GM23248 (cell line): ENCODE data around the gene MC5R. TPM values are rescaled to one million over a fixed set of nuclear protein-coding genes. Genes with fewer than 3 reads are reported as not detected.

Source experiments
- DNase-seq: peaks from one replicate; pipeline ENCODE4 v3.0.0-alpha.2; 2015
- H2AFZ ChIP-seq: fragments of 200-600 bp; sonication (generic); 2 replicates; pipeline ENCODE4 v1.6.1; 2016; ENCODE audit warnings: antibody characterized with exemption
- H3F3A ChIP-seq: fragments of 200-600 bp; sonication (generic); 2 replicates; pipeline ENCODE4 v1.6.1; 2016; ENCODE audit warnings: mild to moderate bottlenecking, antibody characterized with exemption, mixed run types; ENCODE audit not compliant: insufficient read depth
- H3K27ac ChIP-seq: fragments of 200-600 bp; sonication (generic); 2 replicates; pipeline ENCODE4 v1.5.1; 2016; ENCODE audit warnings: mild to moderate bottlenecking
- H3K27me3 ChIP-seq: fragments of 200-600 bp; sonication (generic); replicated peaks from 2 replicates; pipeline ENCODE4 v1.6.1; 2016; ENCODE audit warnings: mild to moderate bottlenecking; ENCODE audit not compliant: insufficient read depth
- H3K36me3 ChIP-seq: fragments of 200-600 bp; sonication (generic); 2 replicates; pipeline ENCODE4 v1.6.1; 2016; ENCODE audit warnings: low read depth, mild to moderate bottlenecking
- H3K4me1 ChIP-seq: fragments of 200-600 bp; sonication (generic); 2 replicates; pipeline ENCODE4 v1.6.1; 2016; ENCODE audit warnings: mild to moderate bottlenecking; ENCODE audit not compliant: insufficient read depth
- H3K4me2 ChIP-seq: fragments of 200-600 bp; sonication (generic); one replicate; pipeline ENCODE4 v1.6.1; 2016; ENCODE audit warnings: mild to moderate bottlenecking; ENCODE audit not compliant: unreplicated experiment
- H3K4me3 ChIP-seq: fragments of 200-600 bp; sonication (generic); 2 replicates; pipeline ENCODE4 v1.5.1; 2016; ENCODE audit warnings: mild to moderate bottlenecking
- H3K79me2 ChIP-seq: fragments of 200-600 bp; sonication (generic); 2 replicates; pipeline ENCODE4 v1.6.1; 2016; ENCODE audit warnings: mild to moderate bottlenecking; ENCODE audit not compliant: insufficient read depth
- H3K9ac ChIP-seq: fragments of 200-600 bp; sonication (generic); 2 replicates; pipeline ENCODE4 v1.6.1; 2016; ENCODE audit warnings: mild to moderate bottlenecking
- H3K9me2 ChIP-seq: fragments of 200-600 bp; sonication (generic); 2 replicates; pipeline ENCODE4 v1.6.1; 2016; ENCODE audit warnings: mixed run types, mild to moderate bottlenecking, moderate library complexity; ENCODE audit not compliant: insufficient read depth
- H3K9me3 ChIP-seq: fragments of 200-600 bp; sonication (generic); one replicate; pipeline ENCODE4 v1.6.1; 2017; ENCODE audit warnings: low read depth
- H4K20me1 ChIP-seq: fragments of 200-600 bp; sonication (generic); 2 replicates; pipeline ENCODE4 v1.6.0; 2016; ENCODE audit not compliant: insufficient read depth
- EZH2 ChIP-seq: fragments of 200-600 bp; sonication (generic); IDR thresholded peaks from 2 replicates; pipeline ENCODE4 v1.6.1; 2018; ENCODE audit warnings: antibody characterized with exemption, mild to moderate bottlenecking; ENCODE audit not compliant: insufficient read depth, poor library complexity, severe bottlenecking
- EZH2phosphoT487 ChIP-seq: fragments of 200-600 bp; sonication (generic); IDR thresholded peaks from 2 replicates; pipeline ENCODE4 v1.6.1; 2018; ENCODE audit warnings: antibody characterized with exemption, moderate library complexity, mild to moderate bottlenecking, low read depth; ENCODE audit not compliant: insufficient read depth
- WGBS, 2 experiments: methylation state at CpG; one replicate each; pipeline ENCODE4 v1.1.6; 2015 to 2017; ENCODE audit warnings: low lambda C conversion rate in 2 of 2, low coverage in 1 of 2; ENCODE audit errors: missing lambda C conversion rate in 2 of 2; 5-methylcytosine and 5-hydroxymethylcytosine counted together
- in situ Hi-C: fragments of 300-500 bp; cut with MboI; formaldehyde crosslinking; loops from 2 replicates; pipeline ENCODE4 v1.15.0; 2020
- polyA plus RNA-seq: library from polyadenylated mRNA; unstranded; fragments of >200 nt; fragmentation: Nextera tagmentation; extraction: Ambion mirVana; gene quantifications from 2 replicates; pipeline ENCODE4 v1.2.1, GENCODE V29; 2016
- total RNA-seq: library from RNA; depleted of rRNA; stranded (reverse); fragments of >200 nt; shearing (Covaris generic); gene quantifications from 2 replicates; pipeline ENCODE4 v1.2.3, GENCODE V29; 2014

Gene MC5R
- total and polyA plus RNA-seq, 2 experiments from 2014 or later: not detected

DNA sequence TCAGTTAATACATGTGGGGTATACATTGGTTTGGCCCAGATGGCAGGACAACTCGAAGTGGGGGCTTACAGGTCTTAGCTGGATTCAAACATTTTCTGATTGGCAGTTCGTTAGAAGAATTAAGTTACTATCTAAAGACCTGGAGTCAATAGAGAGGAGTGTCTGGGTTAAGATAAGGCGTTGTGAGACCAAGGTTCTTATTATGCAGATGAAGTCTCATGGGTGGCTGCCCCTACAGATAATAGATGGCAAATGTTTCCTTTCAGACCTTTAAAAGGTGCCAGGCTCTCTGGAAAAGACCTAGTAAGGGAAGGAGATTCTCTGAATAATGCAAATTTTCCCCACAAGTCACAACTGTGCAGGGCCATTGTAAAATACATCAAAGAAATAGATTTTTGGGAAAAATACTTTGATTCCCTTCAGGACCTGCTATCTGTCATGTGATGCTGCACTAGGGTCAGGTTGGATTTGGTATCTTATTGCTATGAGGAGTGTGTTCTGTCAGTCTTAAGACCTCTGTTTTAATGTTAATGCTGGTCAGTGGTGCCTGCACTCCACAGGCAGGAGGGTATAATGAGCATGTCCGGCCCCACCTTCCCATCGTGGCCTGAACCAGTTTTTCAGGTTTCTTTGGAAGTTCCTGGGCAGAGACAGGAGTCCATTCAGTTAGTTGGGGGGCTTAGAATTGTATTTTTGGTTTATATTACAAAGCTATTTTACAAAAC, 14.3 kb upstream of the MC5R start:
- H3K4me3 ChIP-seq: no peak overlapping the region
- in situ Hi-C loops: no loop called here

DNA sequence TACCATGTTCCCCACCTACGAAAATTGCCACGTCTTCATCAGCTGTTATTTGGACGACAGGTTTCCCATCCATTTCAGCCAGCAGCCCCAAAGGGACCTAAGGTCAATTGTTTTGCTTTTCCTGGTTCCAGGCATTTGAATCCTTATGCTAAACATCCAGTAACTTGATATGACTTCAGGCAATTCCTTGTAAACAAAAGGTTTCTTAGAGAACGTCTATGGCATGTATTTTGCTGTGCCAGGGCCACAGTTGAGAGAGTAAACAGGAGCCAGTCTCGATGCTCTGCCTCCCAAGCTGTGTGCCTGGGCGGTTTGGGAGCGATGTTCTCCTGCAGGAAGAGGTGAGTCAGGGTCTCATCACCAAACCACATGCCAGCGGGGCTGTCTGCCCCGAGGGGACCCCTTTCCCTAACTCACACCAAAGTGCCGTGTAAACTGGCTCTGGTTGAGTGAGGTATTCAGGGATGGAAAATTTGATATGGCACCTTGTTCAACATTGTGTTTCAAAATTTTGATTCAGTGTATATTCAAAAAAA, 12.9 kb upstream of the MC5R start:
- H3K4me3 ChIP-seq: no peak overlapping the region
- H3F3A ChIP-seq: no peaks in the 10 kb centered on the region
- H3K9me3 ChIP-seq: no peaks in the 10 kb centered on the region
- no peak overlapping the region for H3K4me2 ChIP-seq
- WGBS, 2 experiments: 35 to 41% methylated on average over 10 of the region's 10 CpGs
- no peaks in the 10 kb centered on the region for H3K9me2 ChIP-seq
- no peak overlapping the region for H2AFZ ChIP-seq
- H3K36me3 ChIP-seq: no peaks in the 10 kb centered on the region
- no peaks in the 10 kb centered on the region; the same call in 1 of the 2 replicates for H3K27me3 ChIP-seq
- no peak overlapping the region for H3K27ac ChIP-seq
- no peak for DNase-seq
- no peaks in the 10 kb centered on the region for H3K4me1 ChIP-seq
- H4K20me1 ChIP-seq: no peaks in the 10 kb centered on the region
- TF ChIP-seq EZH2 (no peak), EZH2phosphoT487 (no peak)
- H3K9ac ChIP-seq: no peak overlapping the region
- in situ Hi-C loops: no loop called here
- H3K79me2 ChIP-seq: no peaks in the 10 kb centered on the region

More for the DNA sequence above, 14.3 kb upstream of the MC5R start:
- H3K4me1 ChIP-seq: no peaks in the 10 kb centered on the region
- WGBS, 2 experiments: 36 to 37% methylated on average over 5 of the region's 5 CpGs
- H3K9me3 ChIP-seq: no peaks in the 10 kb centered on the region
- H3K27me3 ChIP-seq: no peaks in the 10 kb centered on the region; the same call in 1 of the 2 replicates
- DNase-seq: no peak
- no peaks in the 10 kb centered on the region for H3K9me2 ChIP-seq
- H3K36me3 ChIP-seq: no peaks in the 10 kb centered on the region
- no peaks in the 10 kb centered on the region for H4K20me1 ChIP-seq
- no peak for TF ChIP-seq EZH2phosphoT487
- no peak for TF ChIP-seq EZH2
- H3K9ac ChIP-seq: no peak overlapping the region
- H3K79me2 ChIP-seq: no peaks in the 10 kb centered on the region
- H2AFZ ChIP-seq: no peak overlapping the region
- H3K27ac ChIP-seq: no peak overlapping the region
- no peaks in the 10 kb centered on the region for H3F3A ChIP-seq
- no peak overlapping the region for H3K4me2 ChIP-seq

DNA sequence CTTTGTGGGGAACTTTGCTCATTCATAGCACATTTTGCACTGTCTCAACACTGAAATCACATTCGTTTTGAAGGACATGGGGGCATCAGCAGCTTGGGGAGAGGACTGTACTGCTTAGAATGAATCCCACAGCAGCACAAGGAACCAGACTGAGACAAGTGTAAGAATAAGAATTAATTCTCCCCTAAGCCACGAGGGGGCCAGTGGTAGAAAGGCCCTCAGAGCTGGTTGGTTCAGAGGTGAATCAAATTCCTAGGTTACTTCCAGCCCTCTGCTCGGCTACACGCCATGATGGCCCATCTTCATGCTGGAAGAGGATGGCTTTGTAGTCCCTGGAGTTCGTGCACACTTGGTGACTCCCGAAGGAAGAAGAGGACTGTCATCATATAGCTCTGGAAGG, 12.0 kb upstream of the MC5R start:
- Histone ChIP-seq H3K4me2 (no peak overlapping the region), H3K79me2 (no peaks in the 10 kb centered on the region), H3K9me3 (no peaks in the 10 kb centered on the region), H3K4me1 (no peaks in the 10 kb centered on the region), H3K27me3 (peaks cover 5% of the 10 kb centered on the region; the same call in 1 of the 2 replicates), H3K4me3 (no peak overlapping the region), H3K27ac (no peak overlapping the region), H3K36me3 (no peaks in the 10 kb centered on the region), H4K20me1 (no peaks in the 10 kb centered on the region), H2AFZ (no peak overlapping the region), H3K9ac (no peak overlapping the region), H3K9me2 (no peaks in the 10 kb centered on the region), H3F3A (no peaks in the 10 kb centered on the region)
- in situ Hi-C loops: no loop called here
- peak; percentile 22 for DNase-seq
- no peak for TF ChIP-seq EZH2
- TF ChIP-seq EZH2phosphoT487: no peak
- 23 to 27% methylated on average over 6 of the region's 6 CpGs for WGBS, 2 experiments

DNA sequence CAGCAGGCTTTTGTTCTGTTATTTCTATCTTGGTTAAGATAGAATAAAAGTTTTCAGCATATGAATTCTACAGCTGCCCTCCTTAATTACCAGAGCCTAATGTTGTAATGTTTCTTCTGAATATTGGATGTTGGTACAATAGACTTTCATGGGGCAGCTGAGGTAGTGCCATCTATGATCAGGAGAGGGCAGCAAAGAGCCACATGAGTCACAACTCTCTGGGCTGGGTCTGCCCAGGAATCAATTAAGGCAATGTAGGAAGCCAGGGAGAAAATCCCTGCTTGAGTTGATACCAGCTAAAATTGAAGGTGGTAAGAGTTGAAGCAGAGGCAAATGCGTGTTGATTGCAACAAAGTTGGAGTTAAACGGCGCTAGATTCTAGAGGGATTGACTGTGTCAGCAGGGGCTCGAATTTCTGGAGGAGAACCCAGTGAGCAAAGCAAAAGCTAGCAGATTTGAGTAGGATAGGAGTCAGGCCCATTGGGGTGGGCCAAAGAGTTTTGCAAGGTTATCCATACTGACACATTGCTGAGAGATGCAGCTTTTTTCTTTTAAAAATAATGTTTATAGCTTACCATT, 10.6 kb upstream of the MC5R start:
- H4K20me1 ChIP-seq: no peaks in the 10 kb centered on the region
- no peaks in the 10 kb centered on the region for H3F3A ChIP-seq
- H3K9me3 ChIP-seq: no peaks in the 10 kb centered on the region
- DNase-seq: peak; percentile 67
- H3K27me3 ChIP-seq: peaks cover 5% of the 10 kb centered on the region; the same call in 1 of the 2 replicates
- H3K27ac ChIP-seq: no peak overlapping the region
- no peak overlapping the region for H3K9ac ChIP-seq
- H3K36me3 ChIP-seq: no peaks in the 10 kb centered on the region
- no peak overlapping the region for H2AFZ ChIP-seq
- WGBS, 2 experiments: 12% methylated on average over 4 of the region's 4 CpGs
- in situ Hi-C loops: no loop called here
- H3K4me3 ChIP-seq: no peak overlapping the region
- H3K79me2 ChIP-seq: no peaks in the 10 kb centered on the region
- H3K9me2 ChIP-seq: no peaks in the 10 kb centered on the region
- H3K4me2 ChIP-seq: no peak overlapping the region
- no peak for TF ChIP-seq EZH2
- TF ChIP-seq EZH2phosphoT487: no peak
- H3K4me1 ChIP-seq: no peaks in the 10 kb centered on the region
